NCI-H1930 (cell line): ENCODE measurements around the gene RBM19.
A peak's percentile ranks its signal among the peaks of the same experiment; 100 is the strongest.
"Not testable (repeated sequence)": the region's sequence is repeated elsewhere in the genome, so short reads cannot be mapped to it uniquely, and the experiment has no call there.

ENCODE experiments used
- DNase-seq, 2 experiments: peaks; one replicate each; lab custom pipeline; 2025; lab: John Stamatoyannopoulos, UW

Gene RBM19

GRCh38 chr12:113965951-113966797 lies at the start of gene RBM19:
RBM19 (minus strand) TSS chr12:113966325; CDS start chr12:113966227, 98 bp downstream.
- peak; percentile 97 for DNase-seq

- DNase-seq, result no peak
Measured at GRCh38 chr12:114015851-114016250, 49.7 kb upstream of the RBM19 start.

GRCh38 chr12:114013575-114014345 lies 47.6 kb upstream of the RBM19 start:
- peak in 1 of 2 experiments; percentile 26 for DNase-seq

DNA sequence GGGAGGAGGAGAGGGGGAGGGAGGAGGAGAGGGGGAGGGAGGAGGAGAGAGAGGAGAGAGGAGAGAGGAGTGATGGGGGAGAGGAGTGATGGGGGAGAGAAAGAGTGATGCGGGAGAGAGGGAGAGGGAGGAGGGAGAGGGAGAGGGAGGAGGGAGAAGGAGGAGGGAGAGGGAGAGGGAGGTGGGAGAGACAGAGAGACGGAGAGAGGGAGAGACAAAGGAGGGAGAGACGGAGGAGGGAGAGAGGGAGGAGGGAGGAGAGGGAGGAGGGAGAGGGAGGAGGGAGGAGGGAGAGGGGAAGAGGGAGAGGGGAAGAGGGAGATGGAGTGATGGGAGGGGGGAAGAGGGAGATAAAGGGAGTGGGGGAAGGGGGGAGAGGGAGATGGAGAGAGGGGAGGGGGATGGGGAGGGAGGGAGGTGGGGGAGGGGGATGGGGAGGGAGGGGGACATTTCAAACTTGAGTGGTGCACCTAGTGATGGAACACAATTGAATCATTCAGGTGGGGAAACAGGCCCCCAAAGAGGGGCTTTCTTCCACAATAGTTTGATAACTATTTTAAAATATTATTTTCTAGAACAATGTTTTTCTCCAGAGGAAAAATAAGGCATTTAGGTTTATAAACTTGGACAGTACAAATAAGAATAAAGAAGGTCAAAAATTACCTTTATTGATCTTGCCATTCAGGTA lies 46.8 kb upstream of the RBM19 start:
- DNase-seq, result no peak

DNA sequence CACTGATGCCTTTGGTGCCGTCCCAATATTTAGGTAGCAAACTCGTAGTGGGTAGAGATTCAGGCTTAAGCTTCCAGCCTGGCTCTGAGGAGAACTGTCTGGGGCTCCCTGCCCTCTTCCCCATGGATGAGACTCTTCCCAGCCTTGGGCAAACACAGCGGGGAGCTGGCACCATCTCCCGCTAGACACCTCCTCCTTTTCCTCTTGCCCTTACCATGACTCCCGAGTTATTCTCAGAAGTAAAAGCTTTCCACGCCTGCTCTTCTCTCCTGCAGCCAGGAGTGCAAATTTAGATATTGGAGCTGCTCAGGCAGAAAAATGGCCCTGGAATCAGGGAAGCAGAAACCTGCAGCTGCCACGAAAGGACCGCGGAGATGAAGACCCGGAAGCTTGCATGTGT lies 45.6 kb upstream of the RBM19 start:
- no peak for DNase-seq

- no peak for DNase-seq
Measured at GRCh38 chr12:114006482-114007425, 40.6 kb upstream of the RBM19 start.

DNA sequence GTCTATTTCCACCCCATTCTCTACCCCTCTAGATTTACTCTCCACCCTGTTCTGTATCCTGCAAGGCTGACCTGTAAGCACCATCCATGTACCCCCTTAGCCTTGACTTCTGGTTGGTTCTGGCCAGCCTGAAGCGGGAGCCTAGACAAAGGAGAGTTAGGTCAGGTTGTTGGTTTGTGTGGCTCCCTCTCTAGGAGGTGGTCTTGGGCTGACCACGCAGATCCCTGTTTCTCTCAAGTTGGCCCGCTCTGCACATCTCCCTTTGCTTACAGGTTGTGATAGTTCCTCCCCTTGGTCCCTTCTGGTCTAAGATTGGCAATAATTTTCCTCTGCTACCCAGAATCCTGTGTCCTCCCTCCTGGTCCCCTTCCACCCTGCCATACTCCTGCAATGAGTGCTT lies 38.3 kb upstream of the RBM19 start:
- no peak for DNase-seq

DNA sequence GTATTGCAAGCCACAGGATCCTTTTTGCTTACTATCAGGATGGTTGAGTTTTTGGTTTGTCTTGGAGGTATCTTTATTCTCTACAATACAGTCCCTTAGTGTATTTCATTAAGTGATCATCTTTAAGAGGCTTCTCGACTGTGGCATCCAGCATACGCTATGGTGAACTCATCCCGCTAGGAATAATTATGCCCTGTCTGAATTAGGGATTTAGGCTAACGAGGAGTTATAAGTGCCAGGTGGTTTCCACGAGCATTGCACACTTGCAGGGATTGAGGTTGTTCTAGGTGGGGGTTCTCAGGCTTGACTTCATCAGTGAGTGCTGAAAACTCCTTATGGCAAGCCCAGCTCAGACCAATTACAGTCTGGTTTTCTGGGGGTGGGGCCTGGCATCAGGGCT lies 37.2 kb upstream of the RBM19 start:
- DNase-seq, result no peak

DNA sequence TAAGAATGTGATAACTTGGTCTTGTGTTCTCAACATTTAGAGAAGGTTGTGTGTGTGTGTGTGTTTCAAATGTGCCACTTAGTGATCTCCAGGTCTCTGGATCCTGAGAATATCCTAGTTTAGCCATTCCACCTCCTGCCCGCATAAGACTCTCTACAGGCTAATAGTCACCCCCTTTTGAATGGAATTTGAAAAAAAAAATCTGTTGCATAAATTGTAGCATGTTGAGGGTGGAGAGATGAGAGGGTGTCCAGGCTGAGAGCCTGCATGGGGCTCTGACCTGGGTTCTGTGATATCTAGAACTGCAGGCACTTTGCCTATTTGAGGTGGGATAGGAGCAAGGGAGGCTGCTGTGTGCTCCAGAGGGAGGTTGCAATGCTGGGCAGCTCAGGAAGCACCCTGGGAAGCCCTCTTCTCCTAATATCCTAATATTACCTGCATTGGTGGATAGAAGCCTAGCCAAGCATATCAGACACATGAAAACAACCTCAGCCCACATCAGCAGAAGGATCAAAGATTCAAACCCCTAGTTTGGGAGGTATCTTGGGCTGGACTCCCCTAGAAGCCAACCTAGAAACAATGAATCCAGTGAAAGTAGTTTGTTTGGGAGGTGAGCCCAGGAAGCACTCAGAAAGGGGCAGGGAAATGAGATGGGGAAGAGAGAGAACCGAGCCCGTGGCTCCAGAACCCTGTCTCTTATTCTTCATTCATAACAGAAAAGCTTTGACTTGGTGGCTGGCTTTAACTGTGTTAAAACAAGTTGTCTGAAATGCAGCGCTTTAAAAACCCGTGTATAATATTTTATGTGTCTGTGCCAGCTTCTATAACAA lies 35.6 kb upstream of the RBM19 start:
- no peak for DNase-seq

DNA sequence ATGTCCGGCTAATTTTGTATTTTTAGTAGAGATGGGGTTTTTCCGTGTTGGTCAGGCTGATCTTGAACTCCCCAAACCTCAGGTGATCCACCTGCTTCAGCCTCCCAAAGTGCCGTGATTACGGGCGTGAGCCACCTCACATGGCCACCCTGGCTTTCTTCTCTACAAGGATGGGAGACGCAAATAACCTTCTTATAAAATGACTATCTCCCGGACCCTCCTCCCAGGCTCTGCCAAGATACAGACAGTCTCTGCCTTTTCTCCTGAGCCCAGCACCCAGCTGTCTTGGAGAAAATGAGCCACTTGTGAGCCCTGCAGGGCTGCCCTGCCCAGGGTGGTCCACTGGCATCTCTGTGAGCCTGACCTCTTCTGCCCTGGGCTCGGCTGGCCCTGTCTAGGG lies 34.7 kb upstream of the RBM19 start:
- DNase-seq, result no peak

GRCh38 chr12:114000261-114000660 lies 34.1 kb upstream of the RBM19 start:
- DNase-seq, result not testable (repeated sequence)

- DNase-seq, result no peak
Measured at GRCh38 chr12:113997365-113997764, 31.2 kb upstream of the RBM19 start.

DNA sequence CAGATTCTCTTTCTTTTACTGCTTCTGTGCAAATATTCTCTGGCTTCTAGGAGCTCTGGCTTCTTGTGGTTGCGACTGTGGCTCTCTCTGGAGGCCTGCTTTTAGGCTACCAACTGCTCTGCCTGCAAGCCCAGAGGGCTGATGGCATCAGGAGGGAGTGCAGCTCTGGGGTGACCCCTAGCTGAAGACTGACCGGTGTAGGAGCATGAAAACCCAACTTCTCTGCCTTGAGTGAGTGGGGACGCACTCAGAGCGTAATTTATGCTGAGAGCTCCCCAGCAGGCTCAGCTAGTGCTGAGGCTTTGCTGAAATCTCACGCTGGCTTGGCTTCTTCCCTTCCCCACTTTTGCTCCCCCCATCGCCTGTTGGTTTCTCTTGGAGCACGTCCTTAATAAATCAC lies 29.9 kb upstream of the RBM19 start:
- no peak for DNase-seq

DNA sequence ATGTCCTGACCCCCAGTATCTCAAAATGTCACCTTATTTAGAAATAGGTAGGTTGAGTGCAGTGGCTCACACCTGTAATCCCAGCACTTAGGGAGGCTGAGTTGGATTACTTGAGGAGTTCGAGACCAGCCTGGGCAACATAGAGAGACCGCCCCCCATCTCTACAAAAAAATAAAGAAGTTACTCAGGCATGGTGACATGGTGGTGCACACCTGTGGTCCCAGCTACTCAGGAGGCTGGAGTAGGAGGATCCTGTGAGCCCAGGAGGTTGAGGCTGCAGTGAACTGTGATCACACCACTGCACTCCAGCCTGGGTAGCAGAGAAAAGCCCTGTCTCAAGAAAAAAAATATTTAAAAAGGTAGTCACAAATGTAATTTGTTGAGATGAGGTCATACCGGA lies 27.9 kb upstream of the RBM19 start:
- DNase-seq, result no peak

- not testable (repeated sequence) for DNase-seq
Measured at GRCh38 chr12:113992751-113993150, 26.6 kb upstream of the RBM19 start.

DNA sequence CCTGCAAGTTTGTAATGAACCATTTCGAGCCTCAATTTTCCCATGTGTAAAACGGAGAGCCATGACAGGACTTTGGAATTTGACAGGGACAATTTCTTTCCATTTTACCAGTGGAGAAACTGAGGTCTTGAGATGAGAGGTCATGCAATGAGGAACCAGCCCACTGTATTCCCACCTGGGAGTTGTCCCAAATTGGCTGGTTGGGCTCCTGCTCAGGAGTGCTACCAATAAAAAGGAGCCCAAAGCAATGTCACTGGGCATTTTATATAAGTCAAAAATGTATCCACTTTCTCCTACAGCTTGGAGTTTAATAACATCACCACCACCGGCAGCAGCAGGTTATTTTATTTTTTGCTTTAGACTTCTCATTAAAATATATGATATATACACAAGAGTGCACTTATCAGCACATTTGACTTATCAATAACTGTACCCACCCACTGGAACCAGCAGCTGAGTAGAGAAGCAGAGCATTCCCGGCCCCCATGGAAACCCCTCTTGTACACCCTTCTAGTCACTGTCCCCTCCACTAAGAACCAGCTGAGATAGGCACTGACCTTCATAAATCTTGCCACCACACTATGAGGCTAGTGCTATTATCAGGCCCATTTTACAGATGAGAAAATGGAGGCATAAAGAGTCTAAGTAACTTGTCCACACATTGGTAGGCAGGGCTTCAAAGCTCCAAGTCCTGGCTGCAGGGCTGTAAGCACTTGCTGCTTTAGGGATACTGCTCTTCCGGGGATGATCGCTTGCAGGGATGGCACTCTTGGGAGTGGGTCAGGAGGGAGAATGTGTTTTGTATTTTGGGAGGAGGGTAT lies 25.3 kb upstream of the RBM19 start:
- DNase-seq, result no peak

- no peak for DNase-seq
Measured at GRCh38 chr12:113990250-113991223, 24.4 kb upstream of the RBM19 start.

- DNase-seq, result no peak
Measured at GRCh38 chr12:113988976-113989375, 22.9 kb upstream of the RBM19 start.

DNA sequence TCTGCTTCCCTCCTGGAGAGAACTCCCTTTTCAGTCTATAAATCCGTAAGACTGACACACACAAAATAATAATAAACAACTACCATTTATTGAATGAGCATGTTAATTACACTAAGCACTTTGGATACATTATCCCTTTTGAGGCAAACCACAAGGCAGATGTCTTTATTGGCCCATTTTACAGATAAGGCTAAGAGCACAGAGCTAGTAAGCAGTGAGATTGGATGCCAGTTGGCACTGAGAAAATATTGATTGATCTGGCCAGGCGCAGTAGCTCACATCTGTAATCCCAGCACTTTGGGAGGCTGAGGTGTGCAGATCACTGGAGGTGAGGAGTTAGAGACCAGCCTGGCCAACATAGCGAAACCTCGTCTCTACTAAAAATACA lies 21.9 kb upstream of the RBM19 start:
- no peak for DNase-seq
